Germinal center (tissue), 1 donor: ENCODE data around the gene CACNA2D1.
"Not testable (repeated sequence)": the region's sequence is repeated elsewhere in the genome, so short reads cannot be mapped to it uniquely, and the experiment has no call there.

Experiments used
- DNase-seq: peaks from one replicate; pipeline ENCODE4 v3.0.0; 2012; ENCODE audit warnings: mixed read lengths, low spot score

CACNA2D1 gene

GRCh38 chr7:82434275-82435022, 9.1 kb downstream of the CACNA2D1 start:
- DNase-seq: no peak

GRCh38 chr7:82433507-82433906, 10.1 kb downstream of the CACNA2D1 start:
- no peak for DNase-seq

- not testable (repeated sequence) for DNase-seq
Observed at GRCh38 chr7:82432743-82433142, 10.8 kb downstream of the CACNA2D1 start.

- DNase-seq: no peak
Observed at GRCh38 chr7:82430500-82431465, 12.8 kb downstream of the CACNA2D1 start.

GRCh38 chr7:82429408-82429807, 14.2 kb downstream of the CACNA2D1 start:
- no peak for DNase-seq

- DNase-seq: no peak
Observed at GRCh38 chr7:82428186-82428961, 15.2 kb downstream of the CACNA2D1 start.

GRCh38 chr7:82423446-82423845, 20.1 kb downstream of the CACNA2D1 start:
- no peak for DNase-seq

- DNase-seq: no peak
Observed at GRCh38 chr7:82419200-82419599, 24.4 kb downstream of the CACNA2D1 start.

- no peak for DNase-seq
Observed at GRCh38 chr7:82417898-82418297, 25.7 kb downstream of the CACNA2D1 start.

- no peak for DNase-seq
Observed at GRCh38 chr7:82416402-82416801, 27.2 kb downstream of the CACNA2D1 start.

- no peak for DNase-seq
Observed at GRCh38 chr7:82414389-82414788, 29.2 kb downstream of the CACNA2D1 start.

GRCh38 chr7:82413237-82413636, 30.3 kb downstream of the CACNA2D1 start:
- DNase-seq: no peak

GRCh38 chr7:82411732-82412131, 31.8 kb downstream of the CACNA2D1 start:
- DNase-seq: no peak

- no peak for DNase-seq
Observed at GRCh38 chr7:82410461-82410860, 33.1 kb downstream of the CACNA2D1 start.

- no peak for DNase-seq
Observed at GRCh38 chr7:82406937-82407336, 36.6 kb downstream of the CACNA2D1 start.

- no peak for DNase-seq
Observed at GRCh38 chr7:82405301-82405700, 38.3 kb downstream of the CACNA2D1 start.

GRCh38 chr7:82404652-82405051, 38.9 kb downstream of the CACNA2D1 start:
- DNase-seq: no peak

GRCh38 chr7:82404094-82404493, 39.5 kb downstream of the CACNA2D1 start:
- no peak for DNase-seq

GRCh38 chr7:82397879-82398524, 45.6 kb downstream of the CACNA2D1 start:
- DNase-seq: no peak

- DNase-seq: no peak
Observed at GRCh38 chr7:82396343-82396742, 47.2 kb downstream of the CACNA2D1 start.

GRCh38 chr7:82395147-82395546, 48.4 kb downstream of the CACNA2D1 start:
- no peak for DNase-seq

GRCh38 chr7:82393840-82394220, 49.7 kb downstream of the CACNA2D1 start:
- DNase-seq: no peak
